SK-N-SH (cell line): ENCODE measurements around the gene CHSY1. TPM values are rescaled to one million over a fixed set of nuclear protein-coding genes. Genes with fewer than 3 reads are reported as not detected.

Experiments used
- CTCF ChIA-PET: fragments of 300-600, 350-600 bp; formaldehyde crosslinking; extraction: SDS; loops from one replicate; lab custom pipeline; 2021; lab: Yijun Ruan, JAX
- POLR2A ChIA-PET: fragments of 350-600 bp; sonication (Branson Sonifier 250); formaldehyde crosslinking; extraction: SDS; loops from one replicate; lab custom pipeline; 2020; ENCODE audit warnings: antibody characterized with exemption, inconsistent platforms; lab: Yijun Ruan, JAX
- DNase-seq: peaks from one replicate; pipeline ENCODE4 v3.0.0; 2012
- H2AFZ ChIP-seq: fragments of 200-600 bp; sonication (generic); 2 replicates; pipeline ENCODE4 v1.8.1; 2016; ENCODE audit warnings: antibody characterized with exemption, mild to moderate bottlenecking, low read depth
- H3F3A ChIP-seq: fragments of 200-600 bp; sonication (generic); replicated peaks from 2 replicates; pipeline ENCODE3; 2016; ENCODE audit warnings: antibody characterized with exemption, mild to moderate bottlenecking; ENCODE audit not compliant: insufficient read depth
- H3K27ac ChIP-seq, 2 experiments: fragments of 200-500 bp in 1 of 2; fragments of 200-600 bp in 1 of 2; sonication (Bioruptor generic) in 1 of 2; sonication (generic), shearing (Covaris generic) in 1 of 2; 2 replicates each; pipeline versions ENCODE4 v1.5.1 to v1.6.1; 2014 to 2016; ENCODE audit warnings: low read depth in 2 of 2, inconsistent platforms in 1 of 2, low read length in 1 of 2, mild to moderate bottlenecking in 1 of 2, mixed read lengths in 1 of 2
- H3K27me3 ChIP-seq: fragments of 200-600 bp; sonication (generic), shearing (Covaris generic); 2 replicates; pipeline ENCODE4 v1.6.1; 2016; ENCODE audit warnings: mixed run types; ENCODE audit not compliant: insufficient read depth
- H3K36me3 ChIP-seq, 2 experiments: fragments of 200-500 bp in 1 of 2; fragments of 200-600 bp in 1 of 2; sonication (Bioruptor generic) in 1 of 2; sonication (generic) in 1 of 2; replicated peaks in 1 of 2; 2 replicates each; pipeline versions ENCODE3 to v1.5.1; 2014 to 2016; ENCODE audit warnings: low read length in 1 of 2, mild to moderate bottlenecking in 1 of 2; ENCODE audit not compliant: insufficient read depth in 2 of 2, control insufficient read depth in 1 of 2
- H3K4me1 ChIP-seq, 2 experiments: fragments of 200-500 bp in 1 of 2; fragments of 200-600 bp in 1 of 2; sonication (Bioruptor generic) in 1 of 2; sonication (generic), shearing (Covaris generic) in 1 of 2; 2 replicates each; pipeline versions ENCODE4 v1.5.1 to v1.6.1; 2014 to 2016; ENCODE audit warnings: low read depth in 1 of 2, low read length in 1 of 2, mixed run types in 1 of 2; ENCODE audit not compliant: insufficient read depth in 2 of 2, control insufficient read depth in 1 of 2
- H3K4me2 ChIP-seq: fragments of 200-600 bp; sonication (generic), shearing (Covaris generic); 2 replicates; pipeline ENCODE4 v1.6.1; 2017; ENCODE audit warnings: mixed run types
- H3K4me3 ChIP-seq, 2 experiments: fragments of 200-500 bp in 1 of 2; fragments of 200-600 bp in 1 of 2; sonication (Bioruptor generic) in 1 of 2; sonication (generic), shearing (Covaris generic) in 1 of 2; 2 replicates each; pipeline versions ENCODE4 v1.5.1 to v1.8.1; 2014 to 2016; ENCODE audit warnings: low read depth in 2 of 2, inconsistent platforms in 1 of 2, low read length in 1 of 2, mild to moderate bottlenecking in 1 of 2, mixed read lengths in 1 of 2, moderate library complexity in 1 of 2
- H3K79me2 ChIP-seq: fragments of 200-600 bp; sonication (generic); 2 replicates; pipeline ENCODE4 v1.8.1; 2017; ENCODE audit warnings: mild to moderate bottlenecking; ENCODE audit not compliant: insufficient read depth
- H3K9ac ChIP-seq: fragments of 200-600 bp; sonication (generic); 2 replicates; pipeline ENCODE4 v1.6.1; 2017; ENCODE audit warnings: mixed run types
- H3K9me2 ChIP-seq: fragments of 200-600 bp; sonication (generic); 2 replicates; pipeline ENCODE4 v1.6.1; 2017; ENCODE audit warnings: mixed run types
- H3K9me3 ChIP-seq: fragments of 200-600 bp; sonication (generic); 2 replicates; pipeline ENCODE4 v1.6.1; 2017; ENCODE audit warnings: mixed run types, mild to moderate bottlenecking, moderate library complexity
- H4K20me1 ChIP-seq: fragments of 200-600 bp; sonication (generic); 2 replicates; pipeline ENCODE4 v1.6.1; 2017; ENCODE audit warnings: mild to moderate bottlenecking, mixed run types; ENCODE audit not compliant: insufficient read depth
- CHD2 ChIP-seq: fragments of 150-350 bp; IDR thresholded peaks from 2 replicates; pipeline ENCODE4 v1.6.1; 2018; ENCODE audit warnings: low read length; ENCODE audit not compliant: partially characterized antibody
- CTCF ChIP-seq: fragments of 200-600 bp; sonication (generic); IDR thresholded peaks from 2 replicates; pipeline ENCODE4 v1.6.1; 2017; ENCODE audit warnings: antibody characterized with exemption, mild to moderate bottlenecking, moderate library complexity
- ELF1 ChIP-seq: IDR thresholded peaks from 2 replicates; pipeline ENCODE4 v1.4.0; 2012
- IRF3 ChIP-seq: fragments of 150-350 bp; IDR thresholded peaks from 2 replicates; pipeline ENCODE4 v1.6.1; 2016; ENCODE audit warnings: mild to moderate bottlenecking, low read depth, low read length
- JUND ChIP-seq: IDR thresholded peaks from 2 replicates; pipeline ENCODE4 v1.4.0; 2012
- MAX ChIP-seq: IDR thresholded peaks from 2 replicates; pipeline ENCODE4 v1.4.0; 2012; ENCODE audit warnings: low read depth
- NRF1 ChIP-seq: IDR thresholded peaks from 2 replicates; pipeline ENCODE4 v1.6.1; 2012; ENCODE audit warnings: low read depth, mild to moderate bottlenecking, low read length
- PBX3 ChIP-seq: IDR thresholded peaks from 2 replicates; pipeline ENCODE4; 2012
- RXRA ChIP-seq: IDR thresholded peaks from 2 replicates; pipeline ENCODE4 v1.4.0; 2012; ENCODE audit warnings: low read depth, mild to moderate bottlenecking, borderline replicate concordance
- SIN3A ChIP-seq: IDR thresholded peaks from 2 replicates; pipeline ENCODE4 v1.6.1; 2012; ENCODE audit warnings: low read depth, mild to moderate bottlenecking, low read length, moderate library complexity, borderline replicate concordance
- TAF1 ChIP-seq: IDR thresholded peaks from 2 replicates; pipeline ENCODE4 v1.6.1; 2012; ENCODE audit warnings: low read depth, mild to moderate bottlenecking, low read length, moderate library complexity, borderline replicate concordance
- TCF12 ChIP-seq: IDR thresholded peaks from 2 replicates; pipeline ENCODE4 v1.4.0; 2012
- YY1 ChIP-seq: IDR thresholded peaks from 2 replicates; pipeline ENCODE4 v1.4.0; 2012; ENCODE audit warnings: low read depth, mild to moderate bottlenecking
- WGBS: methylation state at CpG from one replicate; pipeline ENCODE4 v1.1.6; 2017; ENCODE audit warnings: low lambda C conversion rate; 5-methylcytosine and 5-hydroxymethylcytosine counted together
- polyA plus RNA-seq, 3 experiments: library from polyadenylated mRNA; depleted of rRNA; stranded (reverse); fragments of >200 nt; gene quantifications; 2 replicates each; pipeline ENCODE4 v1.2.3, GENCODE V29; 2012

Gene CHSY1
- polyA plus RNA-seq, 1 of the 3 experiments (the other 2 are of a cell fraction), result 15.7 TPM

DNA sequence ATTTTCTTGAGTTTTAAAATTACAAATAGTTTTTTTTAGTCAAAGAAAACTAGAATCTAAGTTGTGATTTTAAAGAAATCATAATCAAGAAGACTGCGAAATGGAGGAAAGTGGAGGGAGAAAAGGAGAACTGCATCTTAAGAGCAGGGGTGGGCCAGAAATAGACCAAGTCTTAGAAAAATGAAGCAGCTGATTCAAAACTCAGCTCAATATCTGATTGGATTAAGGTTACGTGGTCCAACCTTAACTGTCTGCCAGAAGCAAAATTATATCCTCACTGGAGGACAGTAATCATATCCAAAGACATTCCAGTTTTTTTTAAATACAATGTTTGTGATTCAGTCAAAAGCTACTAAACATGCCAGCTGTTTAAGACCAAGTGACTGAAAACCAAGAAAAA, 41.4 kb downstream of the CHSY1 start:
- H3K36me3 ChIP-seq, result no peaks in the 10 kb centered on the region
- 76% methylated on average over 2 of the region's 2 CpGs for WGBS
- H3K27me3 ChIP-seq, result no peaks in the 10 kb centered on the region
- peaks cover 7% of the 10 kb centered on the region for H3F3A ChIP-seq
- H3K9ac ChIP-seq, result peak overlapping the region; percentile 2; the same call in 1 of the 2 replicates
- H3K4me3 ChIP-seq, result no peak overlapping the region
- H3K27ac ChIP-seq, result peak overlapping the region; percentile 53 to 62
- POLR2A ChIA-PET, result no interaction called here
- H3K9me3 ChIP-seq, result no peaks in the 10 kb centered on the region
- peak overlapping the region; percentile 48 for H3K4me2 ChIP-seq
- CTCF ChIA-PET, result interaction anchor here (1.1 to 1.3 kb wide), 2 partner anchors 12 to 121 kb away, joined by 4 read pairs; no protein-coding TSS in a partner anchor
- no peak for TF ChIP-seq CTCF
- TF ChIP-seq PBX3, result peak; percentile 32; the same call in 1 of the 2 replicates
- TF ChIP-seq NRF1, result no peak
- no peak for TF ChIP-seq CHD2
- TF ChIP-seq TCF12, result 0 out of 2 replicates have a peak, but pooled peaks have one; percentile 11
- no peak for TF ChIP-seq RXRA
- H3K79me2 ChIP-seq, result peaks cover 97% of the 10 kb centered on the region
- H3K4me1 ChIP-seq, result peaks cover 22 to 25% of the 10 kb centered on the region in 2 experiments
- peaks cover 78% of the 10 kb centered on the region for H4K20me1 ChIP-seq
- no peak for DNase-seq
- H2AFZ ChIP-seq, result no peak overlapping the region
- no peaks in the 10 kb centered on the region for H3K9me2 ChIP-seq

DNA sequence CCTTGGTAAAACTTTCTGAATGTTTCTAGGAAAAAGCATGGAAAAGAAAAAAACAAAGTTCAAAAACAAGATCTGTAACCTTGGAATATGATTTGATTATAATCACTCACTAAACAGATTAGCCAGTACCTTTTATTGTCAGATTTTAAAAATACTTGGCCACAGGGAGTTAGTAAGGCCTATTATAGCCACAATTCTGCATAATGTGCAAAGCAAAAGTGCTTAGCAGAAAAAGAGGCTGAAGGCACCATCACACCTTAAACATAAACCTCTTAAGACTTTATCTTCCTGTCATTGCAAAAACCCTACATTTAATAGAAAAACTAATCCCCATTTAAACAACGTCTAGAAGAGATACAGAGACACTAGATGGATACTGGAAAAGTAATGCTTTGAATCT, 41.8 kb downstream of the CHSY1 start:
- Histone ChIP-seq H3K4me3 (no peak overlapping the region), H2AFZ (no peak overlapping the region), H3K9ac (peak overlapping the region; percentile 2; the same call in 1 of the 2 replicates), H3K27ac (peak overlapping the region; percentile 53 to 62), H3K9me3 (no peaks in the 10 kb centered on the region), H3K79me2 (peaks cover 97% of the 10 kb centered on the region), H3K9me2 (no peaks in the 10 kb centered on the region), H3K4me2 (peak overlapping the region; percentile 48), H3K4me1 (peaks cover 22 to 25% of the 10 kb centered on the region in 2 experiments), H3K27me3 (no peaks in the 10 kb centered on the region), H4K20me1 (peaks cover 74% of the 10 kb centered on the region), H3K36me3 (no peaks in the 10 kb centered on the region), H3F3A (peaks cover 7% of the 10 kb centered on the region)
- POLR2A ChIA-PET, result no interaction called here
- CTCF ChIA-PET, result interaction anchor here (1.1 to 1.3 kb wide), 2 partner anchors 13 to 120 kb away, joined by 4 read pairs; no protein-coding TSS in a partner anchor
- whole genome bisulfite sequencing, result 66% methylated on average over 1 of the region's 1 CpG
- TF ChIP-seq CTCF (no peak), JUND (no peak), ELF1 (no peak), IRF3 (no peak), SIN3A (no peak), TAF1 (no peak), MAX (no peak), YY1 (no peak)
- no peak for DNase-seq
